GM19324 (cell line): ENCODE data around the gene C12orf56.
A peak's percentile ranks its signal among the peaks of the same experiment; 100 is the strongest.
"Not testable (repeated sequence)": the region's sequence is repeated elsewhere in the genome, so short reads cannot be mapped to it uniquely, and the experiment has no call there.

Experiments used
- ATAC-seq: cut with Tn5 transposase; IDR thresholded peaks from one replicate; pipeline ENCODE4 v1.9.1; 2021; ENCODE audit warnings: mild to moderate bottlenecking, moderate library complexity; ENCODE audit not compliant: unreplicated experiment, low FRiP score

The C12orf56 gene

DNA sequence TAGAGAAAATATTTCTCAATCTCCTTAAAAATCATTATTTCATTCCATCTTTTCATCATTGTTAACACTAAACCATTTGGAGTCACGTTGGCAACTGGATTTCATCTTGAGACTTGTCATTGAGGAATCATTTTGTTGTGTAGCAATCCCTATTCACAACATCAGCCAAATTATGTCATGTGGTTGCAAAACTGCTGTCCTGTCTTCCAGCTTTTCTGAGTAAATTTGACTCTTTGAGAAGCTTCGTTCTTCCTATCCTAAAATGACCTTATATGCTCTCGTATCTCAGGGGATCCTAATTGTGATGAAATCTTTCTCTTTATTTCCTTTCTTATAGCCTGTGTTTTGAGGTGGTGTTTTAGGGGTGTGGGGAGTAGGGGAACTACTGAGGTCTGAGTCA lies 137.9 kb downstream of the C12orf56 start:
- ATAC-seq: no peak

DNA sequence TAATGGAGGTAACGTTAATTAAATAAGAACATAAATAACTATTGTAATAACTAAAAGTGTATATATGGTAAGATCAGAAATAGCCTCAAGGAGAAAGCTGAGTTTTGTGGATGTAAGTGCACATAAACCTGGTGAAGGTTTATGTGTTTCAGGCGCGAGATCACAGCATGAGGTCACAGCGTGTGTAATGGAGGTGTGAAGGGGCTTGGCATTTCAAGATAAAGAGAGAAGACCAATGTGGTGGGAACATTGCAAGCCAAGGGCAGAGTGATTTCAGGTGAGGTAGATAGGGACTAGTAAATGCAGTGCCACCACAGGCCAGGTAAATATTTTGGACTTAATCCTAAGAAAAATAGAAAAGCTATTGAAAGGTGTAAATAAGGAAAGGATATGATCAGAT lies 146.7 kb downstream of the C12orf56 start:
- ATAC-seq: no peak

DNA sequence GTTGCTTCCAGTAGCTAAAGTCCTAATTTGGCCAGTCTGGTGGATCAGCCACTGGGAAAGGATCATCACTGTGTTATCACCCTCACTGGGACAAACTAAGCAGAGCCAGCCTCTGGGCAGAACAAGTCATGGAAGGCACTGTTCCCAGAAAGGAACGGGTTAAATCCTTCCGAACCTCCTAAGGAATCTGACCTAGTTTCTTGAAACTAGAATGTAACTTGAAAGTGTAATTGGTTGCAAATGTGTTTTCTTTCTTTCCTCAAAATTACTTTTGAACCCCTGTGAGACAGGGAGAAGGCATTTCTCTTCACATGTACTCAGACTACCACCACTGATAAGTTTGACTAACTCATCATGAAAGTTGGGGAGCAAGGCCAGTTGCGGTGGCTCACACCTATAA lies 149.8 kb downstream of the C12orf56 start:
- ATAC-seq: no peak

GRCh38 chr12:64237382-64237781 lies 153.2 kb downstream of the C12orf56 start:
- ATAC-seq: no peak

- ATAC-seq: no peak
Observed at GRCh38 chr12:64236549-64236948, 154.0 kb downstream of the C12orf56 start.

DNA sequence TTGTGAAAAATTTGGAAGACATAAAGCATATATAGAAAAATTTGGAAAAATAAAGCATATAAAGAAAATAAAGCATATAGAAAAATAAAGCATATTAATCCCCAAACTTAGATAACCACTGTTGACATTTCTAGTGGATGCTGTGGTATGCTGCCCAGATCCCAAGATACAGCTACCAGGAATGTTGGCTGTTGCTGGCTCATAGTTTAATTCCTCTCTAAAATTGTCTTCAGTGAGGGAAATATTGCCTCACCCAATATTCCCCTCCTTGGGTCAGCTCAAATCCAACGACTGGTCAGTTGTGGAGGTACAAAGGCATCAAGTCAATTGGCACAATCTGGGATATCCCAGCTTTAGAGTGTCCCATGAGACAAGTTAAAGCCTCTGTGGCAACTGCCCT lies 158.4 kb downstream of the C12orf56 start:
- no peak for ATAC-seq

DNA sequence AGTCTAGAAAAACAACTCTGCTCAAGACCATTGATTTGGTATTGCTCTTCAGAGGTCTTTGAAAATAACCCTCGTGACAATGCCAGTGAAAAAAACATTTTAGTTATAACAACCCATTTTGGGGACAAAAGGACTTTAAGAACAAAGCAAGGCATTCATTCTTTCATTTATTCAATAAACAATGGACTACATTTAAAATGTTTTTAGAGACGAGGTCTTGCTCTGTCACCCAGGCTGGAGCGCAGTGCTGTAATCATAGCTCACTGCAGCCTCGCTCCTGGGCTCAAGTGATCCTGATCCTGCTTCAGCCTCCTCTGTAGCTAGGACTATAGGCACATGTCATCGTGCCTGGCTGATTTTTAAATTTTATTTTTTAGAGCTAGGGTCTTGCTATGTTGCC lies 160.8 kb downstream of the C12orf56 start:
- ATAC-seq: no peak

- no peak for ATAC-seq
Observed at GRCh38 chr12:64229240-64229639, 161.3 kb downstream of the C12orf56 start.

DNA sequence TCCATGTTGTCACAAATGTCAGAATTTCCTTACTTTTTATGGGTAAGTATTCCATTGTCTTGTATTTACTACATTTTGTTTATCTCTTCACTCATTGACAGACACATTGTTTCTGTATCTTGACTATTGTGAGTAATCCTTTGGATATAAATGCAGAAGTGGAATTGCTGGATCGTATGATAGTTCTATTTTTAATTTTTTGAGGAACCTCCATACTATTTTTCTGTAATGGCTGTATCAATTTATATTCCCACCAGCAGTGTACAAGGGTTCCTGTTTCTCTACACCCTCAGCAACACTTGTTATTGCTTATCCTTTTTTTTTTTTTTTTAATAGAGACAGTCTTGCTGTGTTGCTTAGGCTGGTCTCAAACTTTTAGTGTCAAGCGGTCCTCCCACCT lies 164.9 kb downstream of the C12orf56 start:
- no peak for ATAC-seq

DNA sequence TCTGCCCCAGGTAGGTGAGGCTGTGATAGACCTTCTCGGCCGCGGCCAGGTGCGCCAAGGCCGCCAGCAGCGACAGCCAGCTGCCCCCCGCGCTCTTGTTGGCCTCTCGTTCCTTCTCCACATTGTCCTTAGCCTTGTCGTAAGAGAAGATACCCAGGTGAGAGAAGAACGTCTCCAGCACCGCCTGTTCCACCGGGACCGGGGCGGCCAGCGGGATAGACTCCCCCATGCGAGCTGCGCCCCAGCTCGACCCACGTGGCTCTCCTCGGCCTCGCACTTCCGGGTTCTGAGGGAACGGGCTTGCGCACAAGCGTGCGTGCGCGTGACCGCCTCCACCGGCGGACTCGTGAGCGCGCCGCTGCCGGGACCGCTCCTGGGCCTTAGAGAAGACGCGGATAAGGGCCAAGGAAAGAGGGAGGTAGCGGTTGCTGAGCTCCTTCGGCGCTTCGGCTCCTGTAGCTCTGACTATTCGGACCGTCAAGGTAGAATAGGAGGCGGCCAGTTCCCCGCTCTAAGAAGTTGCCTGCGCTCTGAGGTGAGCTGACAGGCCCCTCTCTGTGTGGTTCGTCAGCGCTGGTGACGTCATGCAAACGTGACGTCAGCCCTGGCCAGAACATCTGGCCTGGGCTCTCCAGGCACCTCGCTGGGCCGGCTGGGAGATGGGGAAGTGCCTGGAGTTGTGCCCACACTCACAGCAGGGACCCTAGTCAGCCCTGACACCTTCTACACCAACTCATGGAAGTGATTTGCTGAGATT lies 168.4 kb downstream of the C12orf56 start, which contains the start of gene KICS2:
Gene KICS2 (minus strand): TSS at position 288 of the 757 bp plus-strand sequence. CDS start 59 bp downstream, at position 229.
- ATAC-seq: peak; percentile 98

- ATAC-seq: peak; percentile 19
Observed at GRCh38 chr12:64221651-64222008, 168.9 kb downstream of the C12orf56 start.

DNA sequence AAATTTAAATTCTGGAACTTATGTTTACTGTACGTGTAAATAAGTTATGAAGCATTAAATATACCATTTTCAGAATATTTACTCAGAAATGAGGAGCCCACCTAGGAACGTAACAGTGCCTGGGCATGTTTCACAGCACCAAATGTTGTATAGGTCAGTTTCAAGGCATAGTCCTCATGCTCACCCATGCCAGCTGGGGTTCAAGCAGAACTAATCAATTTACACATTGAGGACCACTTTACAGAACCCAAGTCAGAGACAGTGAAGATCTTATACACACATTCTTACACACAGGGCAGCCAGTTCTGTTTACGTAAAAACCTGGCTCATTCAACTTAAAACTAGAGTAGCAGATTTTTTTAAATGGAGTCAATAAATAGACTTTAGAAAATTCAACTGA lies 170.5 kb downstream of the C12orf56 start:
- no peak for ATAC-seq

DNA sequence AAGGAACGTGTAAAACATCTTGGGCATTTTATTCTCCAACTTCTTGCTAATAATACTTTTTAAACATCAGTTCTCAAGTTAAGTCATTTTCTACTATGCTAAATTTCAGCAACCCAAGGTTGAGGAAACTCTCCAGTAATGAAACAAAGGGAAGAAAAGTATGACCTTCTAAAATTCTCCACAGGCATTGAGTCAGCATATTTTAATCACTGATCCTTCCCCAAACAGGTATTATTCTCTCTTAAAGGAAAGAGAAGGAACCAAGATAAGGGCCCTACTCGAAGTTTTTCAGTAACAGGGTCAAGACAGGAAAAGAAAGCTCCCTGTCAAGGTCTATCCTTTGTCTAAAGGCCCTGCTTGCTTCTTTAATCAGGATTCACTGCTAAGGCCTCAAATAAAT lies 171.4 kb downstream of the C12orf56 start:
- no peak for ATAC-seq

GRCh38 chr12:64218597-64218996 lies 172.0 kb downstream of the C12orf56 start:
- no peak for ATAC-seq

DNA sequence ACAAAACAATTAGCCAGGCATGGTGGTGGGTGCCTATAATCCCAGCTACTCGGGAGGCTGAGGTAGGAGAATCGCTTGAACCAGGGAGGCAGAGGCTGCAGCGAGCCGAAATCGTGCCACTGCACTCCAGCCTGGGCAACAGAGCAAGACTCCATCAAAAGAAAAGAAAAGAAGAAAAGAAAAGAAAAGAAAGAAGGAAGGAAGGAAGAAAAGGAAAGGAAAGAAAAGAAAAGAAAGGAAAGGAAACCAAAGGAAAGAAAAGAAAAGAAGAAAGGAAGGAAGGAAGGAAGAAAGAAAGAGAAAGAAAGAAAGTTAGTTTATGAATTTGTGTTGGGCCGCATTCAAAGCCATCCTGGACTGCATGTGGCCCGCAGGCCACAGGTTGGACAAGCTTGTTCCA lies 172.9 kb downstream of the C12orf56 start:
- ATAC-seq: not testable (repeated sequence)

- ATAC-seq: no peak
Observed at GRCh38 chr12:64216239-64216638, 174.3 kb downstream of the C12orf56 start.
